Measurements from ENCODE around the gene RAF1.

Gene RAF1

GRCh38 chr3:12613250-12613649, 50.7 kb downstream of the RAF1 start:
- peaks cover 56% of the 10 kb centered on the region for H3K79me2 ChIP-seq (ENCODE audit: insufficient read depth, low read length)

GRCh38 chr3:12612514-12613226, 51.2 kb downstream of the RAF1 start:
- peaks cover 51% of the 10 kb centered on the region for H3K79me2 ChIP-seq (ENCODE audit: insufficient read depth, low read length)
- no peaks in the 10 kb centered on the region for H4K20me1 ChIP-seq (ENCODE audit: low read depth, low read length)
- peaks cover 35% of the 10 kb centered on the region for H3K36me3 ChIP-seq (ENCODE audit: low read length)
- TF ChIP-seq EZH2phosphoT487 (conservative IDR thresholded peaks at IDR 0.05; ENCODE audit: low read length), result no peak
- no peak for TF ChIP-seq CTCF (IDR thresholded peaks at IDR 0.05; ENCODE audit: insufficient read depth, low read length, poor library complexity, severe bottlenecking)
- peaks cover 3% of the 10 kb centered on the region; the same call in 1 of the 2 replicates for H3F3A ChIP-seq (ENCODE audit: insufficient read depth)
- H3K9me2 ChIP-seq (replicated peaks; ENCODE audit: insufficient read depth, low read length), result no peaks in the 10 kb centered on the region
- no peak overlapping the region for H3K9ac ChIP-seq (ENCODE audit: low read length)
- no peak overlapping the region for H2AFZ ChIP-seq (ENCODE audit: low read depth, low read length, severe bottlenecking)
- no peaks in the 10 kb centered on the region for H3K27me3 ChIP-seq (ENCODE audit: low read length)
- H3K9me3 ChIP-seq (ENCODE audit: insufficient read depth, low read length), result no peaks in the 10 kb centered on the region
- no peak overlapping the region for H3K27ac ChIP-seq (ENCODE audit: low read depth, low read length)
- no peak overlapping the region for H3K4me2 ChIP-seq (ENCODE audit: low read depth, low read length, poor library complexity, severe bottlenecking)
- no peak overlapping the region for H3K4me3 ChIP-seq (ENCODE audit: insufficient read depth, low read length, poor library complexity, severe bottlenecking)

More at GRCh38 chr3:12613250-12613649, 50.7 kb downstream of the RAF1 start:
- TF ChIP-seq CTCF (IDR thresholded peaks at IDR 0.05; ENCODE audit: insufficient read depth, low read length, poor library complexity, severe bottlenecking) (no peak), EZH2phosphoT487 (conservative IDR thresholded peaks at IDR 0.05; ENCODE audit: low read length) (no peak)
- H4K20me1 ChIP-seq (ENCODE audit: low read depth, low read length), result no peaks in the 10 kb centered on the region
- H3K4me3 ChIP-seq (ENCODE audit: insufficient read depth, low read length, poor library complexity, severe bottlenecking), result no peak overlapping the region
- no peaks in the 10 kb centered on the region for H3K27me3 ChIP-seq (ENCODE audit: low read length)
- peaks cover 3% of the 10 kb centered on the region; the same call in 1 of the 2 replicates for H3F3A ChIP-seq (ENCODE audit: insufficient read depth)
- H3K9me2 ChIP-seq (replicated peaks; ENCODE audit: insufficient read depth, low read length), result no peaks in the 10 kb centered on the region
- H3K36me3 ChIP-seq (ENCODE audit: low read length), result peaks cover 37% of the 10 kb centered on the region
- H3K27ac ChIP-seq (ENCODE audit: low read depth, low read length), result no peak overlapping the region
- no peak overlapping the region for H2AFZ ChIP-seq (ENCODE audit: low read depth, low read length, severe bottlenecking)
- H3K9ac ChIP-seq (ENCODE audit: low read length), result no peak overlapping the region
- H3K4me2 ChIP-seq (ENCODE audit: low read depth, low read length, poor library complexity, severe bottlenecking), result no peak overlapping the region
- no peaks in the 10 kb centered on the region for H3K9me3 ChIP-seq (ENCODE audit: insufficient read depth, low read length)

DNA sequence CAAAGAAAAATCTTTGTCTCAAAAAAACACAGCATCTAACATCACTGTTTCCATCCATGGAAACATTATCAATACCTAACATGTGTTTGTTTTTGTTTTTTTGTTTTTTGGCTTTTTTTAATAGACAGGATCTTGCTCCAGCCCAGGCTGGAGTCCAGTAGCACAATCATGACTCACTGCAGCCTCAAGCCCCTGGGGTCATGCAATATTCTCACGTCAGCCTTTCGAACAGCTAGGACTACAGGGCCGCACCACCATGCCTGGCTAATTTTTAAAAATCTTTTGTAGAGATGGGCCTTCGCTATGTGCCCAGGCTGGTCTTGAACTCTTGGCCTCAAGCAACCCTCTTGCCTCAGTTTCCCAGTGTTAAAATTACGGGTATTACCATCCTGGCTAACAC, 52.8 kb downstream of the RAF1 start:
- Histone ChIP-seq H3K9me2 (replicated peaks; ENCODE audit: insufficient read depth, low read length) (no peaks in the 10 kb centered on the region), H2AFZ (ENCODE audit: low read depth, low read length, severe bottlenecking) (no peak overlapping the region), H3K9me3 (ENCODE audit: insufficient read depth, low read length) (no peaks in the 10 kb centered on the region), H3K27me3 (ENCODE audit: low read length) (no peaks in the 10 kb centered on the region), H3K9ac (ENCODE audit: low read length) (no peak overlapping the region), H3K4me2 (ENCODE audit: low read depth, low read length, poor library complexity, severe bottlenecking) (no peak overlapping the region), H3K36me3 (ENCODE audit: low read length) (peaks cover 36% of the 10 kb centered on the region), H3K27ac (ENCODE audit: low read depth, low read length) (no peak overlapping the region), H3K4me3 (ENCODE audit: insufficient read depth, low read length, poor library complexity, severe bottlenecking) (no peak overlapping the region), H3K79me2 (ENCODE audit: insufficient read depth, low read length) (peaks cover 40% of the 10 kb centered on the region), H3F3A (ENCODE audit: insufficient read depth) (peaks cover 3% of the 10 kb centered on the region; the same call in 1 of the 2 replicates), H4K20me1 (ENCODE audit: low read depth, low read length) (no peaks in the 10 kb centered on the region)
- TF ChIP-seq CTCF (IDR thresholded peaks at IDR 0.05; ENCODE audit: insufficient read depth, low read length, poor library complexity, severe bottlenecking), result no peak
- no peak for TF ChIP-seq EZH2phosphoT487 (conservative IDR thresholded peaks at IDR 0.05; ENCODE audit: low read length)

Data from SU-DHL-6 (cell line).